Lower lobe of right lung (tissue), 2 donors: Measurements from ENCODE around the gene RPS27L. TPM values are rescaled to one million over a fixed set of nuclear protein-coding genes. Genes with fewer than 3 reads are reported as not detected.

Experiments used
- ATAC-seq, 2 donors: fragments of 200-7000 bp; cut with Tn5 transposase; one replicate each; pipeline ENCODE4 v1.9.1; 2020 to 2022; ENCODE audit warnings: mild to moderate bottlenecking in 2 of 2, moderate library complexity in 2 of 2
- DNase-seq: peaks from one replicate; pipeline ENCODE4 v3.0.0-alpha.2; 2020
- H3K27ac ChIP-seq: fragments of 200-600 bp; one replicate; pipeline ENCODE4 v1.8.0; 2022
- H3K27me3 ChIP-seq: fragments of 200-600 bp; one replicate; pipeline ENCODE4 v1.8.0; 2022; ENCODE audit warnings: low read depth
- H3K36me3 ChIP-seq: fragments of 200-600 bp; one replicate; pipeline ENCODE4 v1.8.0; 2022; ENCODE audit warnings: mild to moderate bottlenecking
- H3K4me1 ChIP-seq: fragments of 200-600 bp; one replicate; pipeline ENCODE4 v1.8.0; 2022
- H3K4me3 ChIP-seq: fragments of 200-600 bp; one replicate; pipeline ENCODE4 v1.8.0; 2022; ENCODE audit warnings: mild to moderate bottlenecking
- H3K9me3 ChIP-seq: fragments of 200-600 bp; one replicate; pipeline ENCODE4 v1.8.0; 2022
- intact Hi-C: fragments of 100-400 bp; cut with DNase I; formaldehyde crosslinking; loops from one replicate; pipeline ENCODE4 v1.11.0; 2022
- total RNA-seq: library from RNA; stranded (reverse); fragmentation: NEBNext Ultra II Directional; extraction: Animal tissue kit (Norgen Biotek cat#: 25700); gene quantifications from one replicate; pipeline ENCODE4 v1.2.1, GENCODE V29; 2021
- TF ChIP-seq, protein P1 (sequence below): fragments of 200-600 bp; IDR thresholded peaks from one replicate; pipeline ENCODE4 v1.8.0; 2022; ENCODE audit warnings: antibody characterized with exemption, mild to moderate bottlenecking
- donor health status: DM: no; HTN: yes; CAD: no; lungs with severe emphysema.

Gene RPS27L
- total RNA-seq, 1 donor from 2014 or later, result 184 TPM

DNA sequence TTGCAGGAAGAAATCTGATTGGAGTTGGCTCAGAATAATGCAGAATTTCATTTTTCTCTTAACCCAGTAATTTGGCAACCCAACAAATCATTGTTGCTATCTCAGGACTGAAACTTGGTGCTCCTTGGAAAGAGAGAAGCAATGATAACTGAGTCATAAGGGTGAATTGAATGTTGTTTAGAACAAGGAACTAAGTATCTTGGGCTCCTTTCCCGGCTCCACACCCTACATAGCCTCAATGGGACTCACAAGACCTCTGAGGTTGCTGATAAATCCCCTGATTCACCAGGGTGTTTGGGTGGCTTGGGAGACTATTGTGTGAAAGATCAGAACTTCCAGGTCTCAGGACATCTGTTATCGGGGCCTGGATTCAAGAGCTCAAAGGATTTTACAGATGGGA is 24.4 kb upstream of the RPS27L start:
- TF ChIP-seq, protein P1, sequence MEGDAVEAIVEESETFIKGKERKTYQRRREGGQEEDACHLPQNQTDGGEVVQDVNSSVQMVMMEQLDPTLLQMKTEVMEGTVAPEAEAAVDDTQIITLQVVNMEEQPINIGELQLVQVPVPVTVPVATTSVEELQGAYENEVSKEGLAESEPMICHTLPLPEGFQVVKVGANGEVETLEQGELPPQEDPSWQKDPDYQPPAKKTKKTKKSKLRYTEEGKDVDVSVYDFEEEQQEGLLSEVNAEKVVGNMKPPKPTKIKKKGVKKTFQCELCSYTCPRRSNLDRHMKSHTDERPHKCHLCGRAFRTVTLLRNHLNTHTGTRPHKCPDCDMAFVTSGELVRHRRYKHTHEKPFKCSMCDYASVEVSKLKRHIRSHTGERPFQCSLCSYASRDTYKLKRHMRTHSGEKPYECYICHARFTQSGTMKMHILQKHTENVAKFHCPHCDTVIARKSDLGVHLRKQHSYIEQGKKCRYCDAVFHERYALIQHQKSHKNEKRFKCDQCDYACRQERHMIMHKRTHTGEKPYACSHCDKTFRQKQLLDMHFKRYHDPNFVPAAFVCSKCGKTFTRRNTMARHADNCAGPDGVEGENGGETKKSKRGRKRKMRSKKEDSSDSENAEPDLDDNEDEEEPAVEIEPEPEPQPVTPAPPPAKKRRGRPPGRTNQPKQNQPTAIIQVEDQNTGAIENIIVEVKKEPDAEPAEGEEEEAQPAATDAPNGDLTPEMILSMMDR, result no peak
- DNase-seq (no peak), ATAC-seq (no peak)
- Histone ChIP-seq H3K36me3 (no peaks in the 10 kb centered on the region), H3K9me3 (no peaks in the 10 kb centered on the region), H3K4me1 (no peaks in the 10 kb centered on the region), H3K27ac (no peak overlapping the region), H3K4me3 (no peak overlapping the region), H3K27me3 (no peaks in the 10 kb centered on the region)
- intact Hi-C loops, result no loop called here

DNA sequence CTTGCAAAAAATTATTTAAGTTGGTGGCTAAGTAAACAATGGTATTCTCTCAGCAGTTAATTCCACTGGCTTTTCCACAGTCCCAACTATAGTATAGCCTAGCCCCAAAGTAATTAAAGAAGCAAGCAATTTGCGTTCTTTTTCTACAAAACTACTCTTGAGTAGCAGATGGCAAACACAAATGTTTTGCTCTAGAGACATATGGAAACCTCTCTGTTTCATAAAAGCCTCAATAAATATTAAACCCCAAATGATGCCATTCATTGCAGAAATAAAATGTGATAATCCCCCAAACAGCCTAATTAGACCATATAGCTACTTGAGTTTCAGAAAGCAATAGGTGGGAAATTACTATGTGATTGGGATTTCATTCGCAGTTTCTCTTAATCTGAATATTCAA is 23.5 kb upstream of the RPS27L start:
- H3K27ac ChIP-seq, result no peak overlapping the region
- DNase-seq (no peak), ATAC-seq (no peak)
- H3K4me3 ChIP-seq, result no peak overlapping the region
- H3K9me3 ChIP-seq, result no peaks in the 10 kb centered on the region
- H3K36me3 ChIP-seq, result no peaks in the 10 kb centered on the region
- intact Hi-C loops, result no loop called here
- TF ChIP-seq, protein P1, result no peak
- no peaks in the 10 kb centered on the region for H3K4me1 ChIP-seq
- no peaks in the 10 kb centered on the region for H3K27me3 ChIP-seq

DNA sequence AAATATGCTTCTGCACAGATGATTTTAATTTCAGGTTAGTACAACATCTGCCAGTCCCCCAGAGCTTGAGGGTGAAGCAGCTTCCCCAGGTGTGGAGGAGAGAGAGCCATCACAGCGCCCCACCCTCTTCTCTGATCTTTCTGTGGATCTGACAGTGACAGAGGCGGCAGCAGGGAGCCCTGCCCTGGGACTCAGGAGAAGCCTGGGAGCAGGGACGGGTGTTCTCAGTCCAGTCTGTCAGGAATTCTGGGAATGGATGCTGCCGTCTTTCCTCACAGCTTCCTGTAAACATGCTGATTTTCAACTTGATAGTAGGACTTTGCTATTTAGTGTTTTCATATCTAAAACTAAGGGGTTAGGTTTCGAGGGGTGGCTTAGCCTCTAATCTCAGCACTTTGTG is 20.8 kb upstream of the RPS27L start:
- Histone ChIP-seq H3K36me3 (no peaks in the 10 kb centered on the region), H3K9me3 (no peaks in the 10 kb centered on the region), H3K27me3 (no peaks in the 10 kb centered on the region), H3K27ac (no peak overlapping the region), H3K4me1 (no peaks in the 10 kb centered on the region), H3K4me3 (no peak overlapping the region)
- DNase-seq (no peak), ATAC-seq (no peak)
- TF ChIP-seq, protein P1, result no peak
- intact Hi-C loops, result no loop called here

DNA sequence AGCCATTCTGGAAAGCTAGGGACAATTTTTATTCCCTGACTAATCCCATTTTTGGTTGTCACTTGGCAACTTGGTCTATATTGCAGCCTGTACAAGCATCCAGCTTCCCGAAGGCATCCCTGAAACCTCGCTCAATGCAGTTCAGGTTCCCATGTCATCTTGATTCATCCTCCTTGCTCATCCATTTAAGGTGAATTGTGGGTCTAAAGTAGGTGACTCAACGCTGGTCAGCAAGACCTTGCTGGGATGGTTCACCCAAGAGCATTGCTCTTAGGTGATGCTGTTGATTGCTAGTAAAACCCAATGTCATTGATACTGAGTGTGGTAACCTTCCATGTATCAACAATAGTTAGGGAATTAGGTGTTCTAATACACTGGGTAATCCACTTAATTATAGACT is 19.0 kb upstream of the RPS27L start:
- H3K36me3 ChIP-seq, result no peaks in the 10 kb centered on the region
- DNase-seq (no peak), ATAC-seq (no peak)
- no peak overlapping the region for H3K4me3 ChIP-seq
- H3K27ac ChIP-seq, result no peak overlapping the region
- no peaks in the 10 kb centered on the region for H3K9me3 ChIP-seq
- intact Hi-C loops, result no loop called here
- TF ChIP-seq, protein P1, result no peak
- H3K27me3 ChIP-seq, result no peaks in the 10 kb centered on the region
- H3K4me1 ChIP-seq, result no peaks in the 10 kb centered on the region

DNA sequence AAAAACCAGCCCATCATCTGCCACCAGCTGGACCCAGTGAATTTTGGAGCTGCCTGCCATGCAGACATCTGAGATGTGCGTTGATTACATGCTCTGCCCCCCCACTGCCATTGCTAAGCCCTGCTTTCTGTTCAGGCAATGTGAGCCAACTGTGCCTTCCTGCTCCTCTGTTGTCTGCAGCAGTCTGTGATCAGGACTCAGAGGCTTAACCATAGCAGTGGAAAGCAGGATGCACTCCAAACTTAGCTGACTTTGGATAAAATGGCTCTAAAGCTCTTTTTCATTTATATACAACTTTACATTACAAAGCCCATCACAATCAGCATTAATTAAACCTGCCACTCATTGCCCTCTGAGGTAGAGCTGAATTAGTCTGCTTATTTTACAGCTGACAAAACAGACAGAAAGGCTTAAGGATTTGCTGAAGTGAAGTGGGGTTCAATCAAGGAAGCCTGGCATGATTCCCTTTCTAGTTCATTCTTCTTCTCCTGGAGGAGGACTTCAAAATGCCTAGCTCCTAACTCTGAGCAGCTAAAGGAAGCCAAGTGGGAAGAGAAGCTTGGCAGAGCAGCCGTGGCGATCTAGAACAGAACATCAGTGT is 15.7 kb upstream of the RPS27L start:
- TF ChIP-seq, protein P1, result no peak
- intact Hi-C loops, result no loop called here

More for the DNA sequence above, 15.7 kb upstream of the RPS27L start:
- Histone ChIP-seq H3K27ac (no peak overlapping the region), H3K36me3 (no peaks in the 10 kb centered on the region), H3K4me1 (no peaks in the 10 kb centered on the region), H3K4me3 (no peak overlapping the region), H3K9me3 (no peaks in the 10 kb centered on the region), H3K27me3 (no peaks in the 10 kb centered on the region)
- ATAC-seq (no peak), DNase-seq (no peak)
